ENCODE data around the gene MPHOSPH6.

DNA sequence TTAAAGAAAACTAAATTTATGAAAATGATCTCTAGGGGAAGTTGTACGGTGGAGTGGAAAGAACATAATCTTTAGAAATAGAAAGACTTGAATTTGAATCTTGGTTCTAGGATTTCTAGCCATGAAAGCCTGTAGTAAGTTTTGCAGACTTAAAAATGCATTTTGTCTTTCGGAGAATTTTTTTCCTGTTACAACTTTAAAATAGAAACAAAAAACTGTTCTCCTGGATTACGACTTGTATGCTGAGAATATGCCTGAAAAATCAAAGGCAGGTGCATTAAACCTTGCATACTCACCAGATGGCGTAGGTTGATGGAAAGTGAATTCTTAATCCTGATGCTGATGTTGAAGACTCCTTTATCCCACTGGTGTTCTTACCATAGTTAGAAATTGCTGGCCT lies 7.5 kb upstream of the MPHOSPH6 start:
- TF ChIP-seq, protein P1, sequence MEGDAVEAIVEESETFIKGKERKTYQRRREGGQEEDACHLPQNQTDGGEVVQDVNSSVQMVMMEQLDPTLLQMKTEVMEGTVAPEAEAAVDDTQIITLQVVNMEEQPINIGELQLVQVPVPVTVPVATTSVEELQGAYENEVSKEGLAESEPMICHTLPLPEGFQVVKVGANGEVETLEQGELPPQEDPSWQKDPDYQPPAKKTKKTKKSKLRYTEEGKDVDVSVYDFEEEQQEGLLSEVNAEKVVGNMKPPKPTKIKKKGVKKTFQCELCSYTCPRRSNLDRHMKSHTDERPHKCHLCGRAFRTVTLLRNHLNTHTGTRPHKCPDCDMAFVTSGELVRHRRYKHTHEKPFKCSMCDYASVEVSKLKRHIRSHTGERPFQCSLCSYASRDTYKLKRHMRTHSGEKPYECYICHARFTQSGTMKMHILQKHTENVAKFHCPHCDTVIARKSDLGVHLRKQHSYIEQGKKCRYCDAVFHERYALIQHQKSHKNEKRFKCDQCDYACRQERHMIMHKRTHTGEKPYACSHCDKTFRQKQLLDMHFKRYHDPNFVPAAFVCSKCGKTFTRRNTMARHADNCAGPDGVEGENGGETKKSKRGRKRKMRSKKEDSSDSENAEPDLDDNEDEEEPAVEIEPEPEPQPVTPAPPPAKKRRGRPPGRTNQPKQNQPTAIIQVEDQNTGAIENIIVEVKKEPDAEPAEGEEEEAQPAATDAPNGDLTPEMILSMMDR (IDR thresholded peaks at IDR 0.05; ENCODE audit: poor library complexity, severe bottlenecking), result no peak
- TF ChIP-seq EZH2 (IDR thresholded peaks at IDR 0.05; ENCODE audit: borderline replicate concordance, insufficient read depth, low read length, poor library complexity, severe bottlenecking) (no peak), EP300 (conservative IDR thresholded peaks at IDR 0.05; ENCODE audit: poor library complexity, severe bottlenecking) (no peak), POLR2AphosphoS5 (IDR thresholded peaks at IDR 0.05) (no peak)

Measured in neural cell (in vitro differentiated cells).